Measurements from ENCODE around the gene MYO1D.

MYO1D gene

GRCh38 chr17:32445971-32446370, 431.0 kb downstream of the MYO1D start:
- in situ Hi-C loops (cut with HindIII; ENCODE audit: low sequenced_read_pairs), result no loop called here

- in situ Hi-C loops (cut with HindIII; ENCODE audit: low sequenced_read_pairs), result no loop called here
Measured at GRCh38 chr17:32445497-32445896, 431.4 kb downstream of the MYO1D start.

GRCh38 chr17:32445074-32445415, 431.9 kb downstream of the MYO1D start:
- in situ Hi-C loops (cut with HindIII; ENCODE audit: low sequenced_read_pairs), result no loop called here

GRCh38 chr17:32444301-32445073, 432.4 kb downstream of the MYO1D start, which contains the start of gene PSMD11:
Gene PSMD11, plus strand, starts transcription at chr17:32444510. Its CDS starts 14 bp downstream, at chr17:32444524.
- in situ Hi-C loops (cut with HindIII; ENCODE audit: low sequenced_read_pairs), result no loop called here

- in situ Hi-C loops (cut with HindIII; ENCODE audit: low sequenced_read_pairs), result no loop called here
Measured at GRCh38 chr17:32443827-32444300, 433.1 kb downstream of the MYO1D start.
